Testis (tissue), 3 donors: ENCODE results near the gene TEX14. TPM values are rescaled to one million over a fixed set of nuclear protein-coding genes. Genes with fewer than 3 reads are reported as not detected.

Experiments used
- DNase-seq: peaks from one replicate; pipeline ENCODE4 v3.0.0-alpha.2; 2019
- H3K27ac ChIP-seq, 2 donors: fragments of 200-600 bp; sonication (generic); one replicate each; pipeline ENCODE4 v1.5.1; 2019
- H3K27me3 ChIP-seq: fragments of 200-600 bp; sonication (generic); one replicate; pipeline ENCODE4 v1.5.1; 2019
- H3K36me3 ChIP-seq: fragments of 200-600 bp; sonication (generic); one replicate; pipeline ENCODE4 v1.5.1; 2017; ENCODE audit warnings: low read depth; ENCODE audit errors: missing control alignments
- H3K4me1 ChIP-seq: fragments of 200-600 bp; sonication (generic); one replicate; pipeline ENCODE4 v1.5.1; 2019
- H3K4me3 ChIP-seq, 2 donors: fragments of 200-600 bp; sonication (generic); one replicate each; pipeline ENCODE4 v1.5.1; 2017 to 2019
- H3K9me3 ChIP-seq: fragments of 200-600 bp; sonication (generic); one replicate; pipeline ENCODE4 v1.5.1; 2017
- CTCF ChIP-seq, 3 experiments: fragments of 450-650 bp in 2 of 3; fragments of 200-600 bp in 1 of 3; sonication (generic) in 1 of 3; IDR thresholded peaks; one replicate each; pipeline ENCODE4 v1.5.1; 2016 to 2019; ENCODE audit warnings: antibody characterized with exemption in 3 of 3, mild to moderate bottlenecking in 2 of 3, moderate library complexity in 1 of 3
- POLR2A ChIP-seq: fragments of 450-650 bp; IDR thresholded peaks from one replicate; pipeline ENCODE4 v1.6.1; 2017; ENCODE audit warnings: antibody characterized with exemption, mild to moderate bottlenecking, moderate library complexity
- WGBS, 2 donors: methylation state at CpG; one replicate each; pipeline ENCODE4 v1.1.5; 2018; 5-methylcytosine and 5-hydroxymethylcytosine counted together
- intact Hi-C: fragments of 100-400 bp; cut with DNase I; formaldehyde crosslinking; loops from one replicate; pipeline ENCODE4 v1.15.1; 2023; ENCODE audit warnings: low total_unique reads
- polyA plus RNA-seq: library from polyadenylated mRNA; stranded (reverse); fragments of 350-450 nt; fragmentation: Illumina TruSeq; extraction: RNeasy Lipid Tissue Mini Kit (QIAGEN cat#74804); gene quantifications from one replicate; pipeline ENCODE4 v1.2.3, GENCODE V29; 2014; ENCODE audit warnings: low read depth, low replicate concordance; ENCODE audit not compliant: insufficient read depth
- total RNA-seq, 2 donors: library from RNA; depleted of rRNA; stranded (reverse); fragments of >200 nt; gene quantifications; one replicate each; pipeline ENCODE4 v1.2.3, GENCODE V29; 2016

The TEX14 gene
- total and polyA plus RNA-seq, 3 donors from 2014 or later = 27.7 to 96.5 (median 37.2) TPM

DNA sequence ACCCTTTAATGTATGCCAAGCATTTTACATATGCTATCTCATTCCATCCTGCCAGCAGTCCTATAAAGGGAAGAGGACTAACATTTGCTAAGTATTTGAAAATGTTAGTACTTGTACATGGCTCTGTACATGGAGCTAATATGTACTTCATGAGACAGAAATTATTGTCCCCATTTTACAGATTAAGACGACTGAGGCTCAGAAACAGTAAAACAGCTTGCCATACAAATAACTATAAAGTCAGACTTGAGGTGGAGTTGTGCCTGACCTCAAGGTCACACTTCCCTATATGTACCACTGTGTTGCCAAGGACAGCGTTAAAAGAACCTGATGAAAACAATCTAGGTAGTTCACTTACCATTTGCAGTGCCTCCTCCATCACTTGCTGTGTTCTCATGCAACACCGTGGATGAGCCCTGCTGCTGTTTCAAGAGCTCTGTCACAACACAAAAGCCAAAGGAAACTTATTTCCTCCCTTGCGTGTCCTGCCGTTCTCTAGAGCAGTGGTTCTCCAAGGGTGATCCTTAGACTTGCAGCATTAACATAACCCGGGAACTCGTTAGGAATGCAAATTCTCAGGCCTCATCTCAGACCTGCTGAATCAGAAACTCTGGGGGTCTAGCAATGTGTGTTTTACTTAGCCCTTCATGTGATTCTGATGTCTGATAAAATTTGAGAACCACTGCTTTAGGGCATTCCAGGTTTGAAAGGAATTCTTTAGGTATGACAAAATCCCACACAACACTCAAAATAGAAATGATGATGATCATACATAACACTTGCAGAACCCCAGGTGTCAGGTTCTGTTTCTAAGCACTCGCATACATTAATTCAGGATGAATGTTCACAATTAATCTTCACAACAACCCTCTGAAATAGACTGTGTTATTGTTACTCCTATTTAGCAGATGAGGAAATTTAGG is 126.2 kb downstream of the TEX14 start:
- no peaks in the 10 kb centered on the region for H3K27me3 ChIP-seq
- H3K27ac ChIP-seq = no peak overlapping the region
- 72 to 77% methylated on average over 8 of the region's 8 CpGs for WGBS, 2 donors
- no peak for DNase-seq
- H3K36me3 ChIP-seq = no peaks in the 10 kb centered on the region
- intact Hi-C loops = no loop called here
- H3K9me3 ChIP-seq = no peaks in the 10 kb centered on the region
- H3K4me3 ChIP-seq = no peak overlapping the region
- H3K4me1 ChIP-seq = no peaks in the 10 kb centered on the region
- TF ChIP-seq CTCF (IDR thresholded peaks at IDR 0.05) (no peak), POLR2A (no peak)

DNA sequence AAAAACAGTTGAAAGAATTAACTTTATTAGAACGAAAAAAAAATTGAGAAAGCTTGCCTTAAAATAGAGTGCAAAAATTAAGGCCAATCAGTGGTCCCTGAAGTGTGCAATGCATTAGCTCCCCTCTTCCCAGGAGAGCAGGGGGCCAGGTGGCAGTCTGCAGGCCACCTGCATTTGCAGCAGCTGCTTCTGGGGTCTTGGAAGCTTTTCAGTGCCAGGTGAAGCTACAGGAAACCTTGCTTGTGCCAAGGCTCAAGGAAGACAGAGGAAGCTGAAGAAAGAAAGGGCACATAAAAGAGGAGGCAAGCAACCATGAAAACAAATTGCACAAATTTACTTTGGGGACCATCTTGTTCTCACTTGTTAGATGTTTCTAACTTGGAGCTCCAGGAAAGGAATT is 126.9 kb downstream of the TEX14 start:
- no peaks in the 10 kb centered on the region for H3K4me1 ChIP-seq
- H3K27me3 ChIP-seq = no peaks in the 10 kb centered on the region
- no peaks in the 10 kb centered on the region for H3K36me3 ChIP-seq
- H3K9me3 ChIP-seq = no peaks in the 10 kb centered on the region
- WGBS, 2 donors = 85 to 89% methylated on average over 1 of the region's 1 CpG
- H3K4me3 ChIP-seq = no peak overlapping the region
- H3K27ac ChIP-seq = no peak overlapping the region
- DNase-seq = no peak
- TF ChIP-seq CTCF (IDR thresholded peaks at IDR 0.05) (no peak), POLR2A (no peak)
- intact Hi-C loops = no loop called here

GRCh38 chr17:58564243-58564642 is 127.6 kb downstream of the TEX14 start:
- intact Hi-C loops = no loop called here
- H3K4me3 ChIP-seq = no peak overlapping the region
- H3K27me3 ChIP-seq = no peaks in the 10 kb centered on the region
- TF ChIP-seq CTCF (IDR thresholded peaks at IDR 0.05) (no peak), POLR2A (no peak)
- no peak overlapping the region for H3K27ac ChIP-seq
- H3K4me1 ChIP-seq = no peaks in the 10 kb centered on the region
- no peaks in the 10 kb centered on the region for H3K9me3 ChIP-seq
- H3K36me3 ChIP-seq = no peaks in the 10 kb centered on the region
- DNase-seq = no peak
- WGBS, 2 donors = 87 to 93% methylated on average over 2 of the region's 2 CpGs

DNA sequence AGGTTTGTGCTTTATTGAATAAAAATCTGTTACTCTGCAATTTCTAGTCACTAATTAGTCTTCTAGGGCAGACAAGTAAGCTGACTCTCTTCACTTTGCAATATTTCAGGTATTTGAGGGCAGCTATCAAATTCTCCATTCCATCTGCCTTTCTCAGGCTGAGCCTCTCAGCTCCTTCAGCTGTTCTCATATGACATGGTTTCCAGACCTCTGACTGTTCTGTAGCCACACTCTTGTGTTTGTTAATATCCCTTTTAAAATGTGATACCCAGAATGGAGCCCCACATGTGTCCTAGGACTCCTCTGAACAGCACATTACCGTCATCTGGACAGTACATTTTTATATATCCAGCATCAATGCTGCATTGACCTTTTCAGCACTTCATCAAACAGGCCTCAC is 131.3 kb downstream of the TEX14 start:
- H3K4me3 ChIP-seq = no peak overlapping the region
- WGBS, 2 donors = 83 to 89% methylated on average over 1 of the region's 1 CpG
- no peak for TF ChIP-seq CTCF (IDR thresholded peaks at IDR 0.05)
- TF ChIP-seq POLR2A = no peak
- H3K27me3 ChIP-seq = no peaks in the 10 kb centered on the region
- H3K9me3 ChIP-seq = no peaks in the 10 kb centered on the region
- H3K27ac ChIP-seq = no peak overlapping the region
- no peak for DNase-seq
- H3K4me1 ChIP-seq = no peaks in the 10 kb centered on the region
- intact Hi-C loops = no loop called here
- no peaks in the 10 kb centered on the region for H3K36me3 ChIP-seq

GRCh38 chr17:58557981-58558380 is 133.9 kb downstream of the TEX14 start:
- no peaks in the 10 kb centered on the region for H3K4me1 ChIP-seq
- H3K27me3 ChIP-seq = no peaks in the 10 kb centered on the region
- no peak for DNase-seq
- no peaks in the 10 kb centered on the region for H3K9me3 ChIP-seq
- TF ChIP-seq POLR2A (no peak), CTCF (IDR thresholded peaks at IDR 0.05) (no peak)
- 78 to 84% methylated on average over 3 of the region's 3 CpGs for WGBS, 2 donors
- intact Hi-C loops = no loop called here
- no peak overlapping the region for H3K27ac ChIP-seq
- no peaks in the 10 kb centered on the region for H3K36me3 ChIP-seq
- H3K4me3 ChIP-seq = no peak overlapping the region
